IMR-90 (cell line): Measurements from ENCODE around the gene YJU2. TPM values are rescaled to one million over a fixed set of nuclear protein-coding genes. Genes with fewer than 3 reads are reported as not detected.

Experiments used
- ATAC-seq: fragments of 200-7000 bp; cut with Tn5 transposase; 2 replicates; pipeline ENCODE4 v1.9.1; 2020; ENCODE audit warnings: low read depth, mild to moderate bottlenecking, moderate library complexity
- BruUV-seq: library from RNA; stranded (reverse); fragments of 400-500 nt; replicated peaks from 2 replicates; lab custom pipeline; 2021; lab: Mats Ljungman, UMichigan
- CTCF ChIA-PET: fragments of 300-600 bp; formaldehyde crosslinking; extraction: SDS; loops from one replicate; lab custom pipeline; 2021; ENCODE audit warnings: antibody characterized with exemption; lab: Yijun Ruan, JAX
- POLR2A ChIA-PET: fragments of 300-600 bp; sonication (Branson Sonifier 250); formaldehyde crosslinking; loops from one replicate; lab custom pipeline; 2022; ENCODE audit warnings: antibody characterized with exemption; ENCODE audit not compliant: unreplicated experiment; lab: Charles Lee
- DNase-seq: peaks from one replicate; pipeline ENCODE4 v3.0.0; 2013
- H2AFZ ChIP-seq: replicated peaks from 2 replicates; pipeline ENCODE3; 2013; ENCODE audit warnings: low read length, mild to moderate bottlenecking; ENCODE audit not compliant: poor library complexity
- H2AK5ac ChIP-seq: 2 replicates; pipeline ENCODE4 v1.6.1; 2013; ENCODE audit warnings: low read depth, low read length, inconsistent platforms
- H2AK9ac ChIP-seq: replicated peaks from 2 replicates; pipeline ENCODE3; 2013; ENCODE audit warnings: mild to moderate bottlenecking, low read depth, low read length, moderate library complexity; ENCODE audit not compliant: poor library complexity
- H2BK120ac ChIP-seq: 2 replicates; pipeline ENCODE4 v1.6.1; 2013; ENCODE audit warnings: low read depth, low read length, inconsistent platforms
- H2BK15ac ChIP-seq: 3 replicates; pipeline ENCODE4 v1.6.1; 2013; ENCODE audit warnings: low read depth, low read length, inconsistent platforms
- H2BK20ac ChIP-seq: 2 replicates; pipeline ENCODE4 v1.6.1; 2013; ENCODE audit warnings: low read depth, mild to moderate bottlenecking, inconsistent platforms, low read length, moderate library complexity
- H2BK5ac ChIP-seq: 2 replicates; pipeline ENCODE4 v1.6.1; 2013; ENCODE audit warnings: mild to moderate bottlenecking, low read depth, low read length, inconsistent platforms; ENCODE audit not compliant: poor library complexity, severe bottlenecking
- H3K14ac ChIP-seq: replicated peaks from 2 replicates; pipeline ENCODE4 v1.6.1; 2013; ENCODE audit warnings: low read depth, low read length, inconsistent platforms
- H3K18ac ChIP-seq: 2 replicates; pipeline ENCODE4 v1.6.1; 2013; ENCODE audit warnings: low read depth, low read length, control low read depth
- H3K23ac ChIP-seq: 2 replicates; pipeline ENCODE4 v1.6.1; 2013; ENCODE audit warnings: low read depth, low read length, inconsistent platforms
- H3K27ac ChIP-seq: 2 replicates; pipeline ENCODE4 v1.5.1; 2013; ENCODE audit warnings: mild to moderate bottlenecking, control low read depth, low read length; ENCODE audit not compliant: insufficient read depth
- H3K27me3 ChIP-seq: 2 replicates; pipeline ENCODE4 v1.6.1; 2013; ENCODE audit warnings: low read length; ENCODE audit not compliant: control insufficient read depth, insufficient read depth
- H3K36me3 ChIP-seq: 2 replicates; pipeline ENCODE4 v1.6.1; 2013; ENCODE audit warnings: low read length, mixed read lengths; ENCODE audit not compliant: control insufficient read depth, insufficient read depth
- H3K4ac ChIP-seq: 2 replicates; pipeline ENCODE4 v1.6.1; 2013; ENCODE audit warnings: low read depth, low read length, inconsistent platforms
- H3K4me1 ChIP-seq: 2 replicates; pipeline ENCODE4 v1.6.1; 2013; ENCODE audit warnings: low read length, mixed read lengths; ENCODE audit not compliant: control insufficient read depth, insufficient read depth
- H3K4me2 ChIP-seq: 2 replicates; pipeline ENCODE4 v1.6.1; 2013; ENCODE audit warnings: low read depth, mild to moderate bottlenecking, control low read depth, low read length, moderate library complexity
- H3K4me3 ChIP-seq: 2 replicates; pipeline ENCODE4 v1.5.1; 2013; ENCODE audit warnings: low read depth, mild to moderate bottlenecking, control low read depth, low read length, moderate library complexity; ENCODE audit not compliant: insufficient read depth
- H3K56ac ChIP-seq: 2 replicates; pipeline ENCODE4 v1.6.1; 2013; ENCODE audit warnings: low read length, inconsistent platforms; ENCODE audit not compliant: insufficient read depth; ENCODE audit errors: extremely low read depth
- H3K79me1 ChIP-seq, 2 experiments: 2 replicates each; pipeline ENCODE4 v1.6.1; 2013; ENCODE audit warnings: low read length in 2 of 2, inconsistent platforms in 1 of 2, low read depth in 1 of 2
- H3K9ac ChIP-seq: 2 replicates; pipeline ENCODE4 v1.6.1; 2013; ENCODE audit warnings: low read depth, low read length, control low read depth
- H3K9me1 ChIP-seq: 2 replicates; pipeline ENCODE4 v1.6.1; 2013; ENCODE audit warnings: low read length, inconsistent platforms; ENCODE audit not compliant: insufficient read depth
- H3K9me3 ChIP-seq: 2 replicates; pipeline ENCODE4 v1.6.1; 2013; ENCODE audit warnings: low read length; ENCODE audit not compliant: control insufficient read depth, insufficient read depth
- H4K20me1 ChIP-seq: 2 replicates; pipeline ENCODE4 v1.6.1; 2013; ENCODE audit warnings: low read length, inconsistent platforms; ENCODE audit not compliant: insufficient read depth
- H4K5ac ChIP-seq: 2 replicates; pipeline ENCODE4 v1.6.1; 2013; ENCODE audit warnings: mild to moderate bottlenecking, low read depth, low read length, control low read depth
- H4K8ac ChIP-seq, 2 experiments: 2 replicates each; pipeline ENCODE4 v1.6.1; 2013; ENCODE audit warnings: low read depth in 2 of 2, low read length in 2 of 2, control low read depth in 1 of 2, inconsistent platforms in 1 of 2
- H4K91ac ChIP-seq: 2 replicates; pipeline ENCODE4 v1.6.1; 2013; ENCODE audit warnings: low read depth, low read length, inconsistent platforms; ENCODE audit not compliant: insufficient read depth
- CHD1 ChIP-seq: IDR thresholded peaks from 2 replicates; pipeline ENCODE4 v1.6.1; 2012; ENCODE audit warnings: low read depth, low read length, improper control_type of control experiment
- MAFK ChIP-seq: IDR thresholded peaks from 2 replicates; pipeline ENCODE4 v1.6.1; 2012; ENCODE audit warnings: low read depth, low read length, improper control_type of control experiment
- WGBS, 2 experiments: methylation state at CpG; one replicate each; pipeline versions ENCODE4 v1.1.5 to v1.1.7; 2013; ENCODE audit warnings: missing lambda C conversion rate in 2 of 2; ENCODE audit not compliant: insufficient read length in 1 of 2; ENCODE audit errors: extremely low coverage in 2 of 2; 5-methylcytosine and 5-hydroxymethylcytosine counted together
- dilution Hi-C: fragments of 300-500 bp; cut with HindIII; formaldehyde crosslinking; loops from one replicate; pipeline ENCODE4 v1.14.3; 2018; ENCODE audit warnings: low sequenced_read_pairs; ENCODE audit not compliant: unreplicated experiment
- in situ Hi-C: fragments of 300-500 bp; cut with MboI; formaldehyde crosslinking; loops from 3 replicates; pipeline ENCODE4 v1.14.3; 2019; ENCODE audit warnings: low sequenced_read_pairs, inconsistent platforms, mixed read lengths
- intact Hi-C: fragments of 100-400 bp; cut with micrococcal nuclease; formaldehyde crosslinking; loops from 2 replicates; pipeline ENCODE4 v1.10.0; 2022
- polyA plus RNA-seq, 3 experiments: library from polyadenylated mRNA; depleted of rRNA; stranded (reverse); fragments of >200 nt; gene quantifications; 2 replicates each; pipeline ENCODE4 v1.2.3, GENCODE V29; 2012; ENCODE audit warnings: low replicate concordance in 1 of 3
- total RNA-seq: library from RNA; depleted of rRNA; stranded (reverse); fragments of >200 nt; gene quantifications from 2 replicates; pipeline ENCODE4 v1.2.3, GENCODE V29; 2012
- TF ChIP-seq, protein P1 (sequence below): fragments of 150-350 bp; IDR thresholded peaks from 2 replicates; pipeline ENCODE4 v1.6.1; 2016; ENCODE audit warnings: low read depth, mild to moderate bottlenecking, low read length, moderate library complexity, borderline replicate concordance

The YJU2 gene
- total and polyA plus RNA-seq, 2 of the 4 experiments (the other 2 are of a cell fraction) = 15.6 to 18.9 TPM

GRCh38 chr19:4288091-4288777 lies 41.4 kb downstream of the YJU2 start:
- Histone ChIP-seq H3K18ac (no peak overlapping the region), H4K8ac (no peak overlapping the region), H3K9me1 (no peaks in the 10 kb centered on the region), H2AFZ (no peak overlapping the region), H3K23ac (no peak overlapping the region), H3K9me3 (no peaks in the 10 kb centered on the region), H3K36me3 (no peaks in the 10 kb centered on the region), H3K27me3 (peaks cover 20% of the 10 kb centered on the region), H4K5ac (no peak overlapping the region), H3K79me1 (no peaks in the 10 kb centered on the region), H2BK15ac (no peak overlapping the region), H3K56ac (no peak overlapping the region), H2BK5ac (no peak overlapping the region), H3K9ac (no peak overlapping the region), H4K20me1 (no peaks in the 10 kb centered on the region), H3K4me2 (no peak overlapping the region), H2AK5ac (no peak overlapping the region), H3K27ac (no peak overlapping the region), H2AK9ac (peak overlapping the region; percentile 8), H3K4me3 (no peak overlapping the region), H3K4me1 (no peaks in the 10 kb centered on the region), H3K4ac (no peak overlapping the region), H2BK20ac (no peak overlapping the region), H2BK120ac (no peak overlapping the region), H4K91ac (no peak overlapping the region), H3K14ac (no peak overlapping the region)
- DNase-seq (no peak), ATAC-seq (no peak)
- no TSS peak for BruUV-seq
- POLR2A ChIA-PET = no interaction called here
- in situ Hi-C loops (no loop called here), dilution Hi-C loops (no loop called here), intact Hi-C loops (no loop called here)
- CTCF ChIA-PET = interaction anchor here (0.6 kb wide), 1 partner anchor 153 kb away, joined by 3 read pairs; no protein-coding TSS in a partner anchor
- 70% methylated on average over 9 of the region's 16 CpGs; no CpG with 5 or more reads in 1 of the 2 experiments for WGBS, 2 experiments
- no peak for TF ChIP-seq MAFK
- no peak for TF ChIP-seq CHD1
- TF ChIP-seq, protein P1, sequence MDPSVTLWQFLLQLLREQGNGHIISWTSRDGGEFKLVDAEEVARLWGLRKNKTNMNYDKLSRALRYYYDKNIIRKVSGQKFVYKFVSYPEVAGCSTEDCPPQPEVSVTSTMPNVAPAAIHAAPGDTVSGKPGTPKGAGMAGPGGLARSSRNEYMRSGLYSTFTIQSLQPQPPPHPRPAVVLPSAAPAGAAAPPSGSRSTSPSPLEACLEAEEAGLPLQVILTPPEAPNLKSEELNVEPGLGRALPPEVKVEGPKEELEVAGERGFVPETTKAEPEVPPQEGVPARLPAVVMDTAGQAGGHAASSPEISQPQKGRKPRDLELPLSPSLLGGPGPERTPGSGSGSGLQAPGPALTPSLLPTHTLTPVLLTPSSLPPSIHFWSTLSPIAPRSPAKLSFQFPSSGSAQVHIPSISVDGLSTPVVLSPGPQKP = no peak
